Smooth muscle cell (in vitro differentiated cells): ENCODE data around the gene KL. TPM values are rescaled to one million over a fixed set of nuclear protein-coding genes. Genes with fewer than 3 reads are reported as not detected.

ENCODE experiments used
- DNase-seq: peaks from one replicate; lab custom pipeline; 2025; ENCODE audit not compliant: unreplicated experiment; lab: John Stamatoyannopoulos, UW
- H2AFZ ChIP-seq: fragments of 200-600 bp; sonication (generic); 2 replicates; pipeline ENCODE4 v1.6.0; 2016; ENCODE audit warnings: antibody characterized with exemption, low read depth, mild to moderate bottlenecking
- H3F3A ChIP-seq: fragments of 200-600 bp; sonication (generic); 2 replicates; pipeline ENCODE4 v1.6.0; 2017; ENCODE audit warnings: antibody characterized with exemption, low read depth
- H3K27ac ChIP-seq: fragments of 200-600 bp; sonication (generic); 2 replicates; pipeline ENCODE4 v1.5.1; 2016; ENCODE audit warnings: low read depth, mild to moderate bottlenecking
- H3K27me3 ChIP-seq: fragments of 200-600 bp; sonication (generic); 2 replicates; pipeline ENCODE4 v1.6.1; 2016; ENCODE audit warnings: low read depth, mild to moderate bottlenecking
- H3K36me3 ChIP-seq: fragments of 200-600 bp; sonication (generic); 2 replicates; pipeline ENCODE4 v1.5.1; 2016; ENCODE audit warnings: low read depth
- H3K4me1 ChIP-seq: fragments of 200-600 bp; sonication (generic); 2 replicates; pipeline ENCODE4 v1.5.1; 2016; ENCODE audit warnings: low read depth
- H3K4me2 ChIP-seq: fragments of 200-600 bp; sonication (generic); 2 replicates; pipeline ENCODE4 v1.6.0; 2016; ENCODE audit warnings: mild to moderate bottlenecking
- H3K4me3 ChIP-seq: fragments of 200-600 bp; sonication (generic); 2 replicates; pipeline ENCODE4 v1.5.1; 2016; ENCODE audit warnings: mild to moderate bottlenecking
- H3K79me2 ChIP-seq: fragments of 200-600 bp; sonication (generic); 2 replicates; pipeline ENCODE4 v1.6.0; 2016; ENCODE audit warnings: low read depth, mild to moderate bottlenecking
- H3K9ac ChIP-seq: fragments of 200-600 bp; sonication (generic); 2 replicates; pipeline ENCODE4 v1.6.0; 2016; ENCODE audit warnings: low read depth
- H3K9me3 ChIP-seq: fragments of 200-600 bp; sonication (generic); replicated peaks from 2 replicates; pipeline ENCODE4 v1.5.1; 2016; ENCODE audit warnings: low read depth
- H4K20me1 ChIP-seq: fragments of 200-600 bp; sonication (generic); 2 replicates; pipeline ENCODE4 v1.6.0; 2016; ENCODE audit warnings: low read depth
- CTCF ChIP-seq: fragments of 200-600 bp; sonication (generic); IDR thresholded peaks from 2 replicates; pipeline ENCODE4 v1.5.1; 2017; ENCODE audit warnings: borderline replicate concordance, mild to moderate bottlenecking, antibody characterized with exemption; ENCODE audit not compliant: insufficient read depth, poor library complexity, severe bottlenecking
- WGBS: methylation state at CpG from one replicate; pipeline ENCODE4 v1.1.7; 2016; ENCODE audit warnings: low lambda C conversion rate; 5-methylcytosine and 5-hydroxymethylcytosine counted together
- polyA plus RNA-seq: library from polyadenylated mRNA; unstranded; fragments of >200 nt; fragmentation: Nextera tagmentation; extraction: Ambion mirVana; gene quantifications from 2 replicates; pipeline ENCODE4 v1.2.1, GENCODE V29; 2016
- total RNA-seq: library from RNA; depleted of rRNA; stranded (reverse); fragments of >200 nt; gene quantifications from 2 replicates; pipeline ENCODE4 v1.2.3, GENCODE V29; 2014

Gene KL
- total and polyA plus RNA-seq, 2 experiments from 2014 or later, result 0.49 TPM; not detected in 1

- no peak overlapping the region for H3K9ac ChIP-seq
- no peak overlapping the region for H3K27ac ChIP-seq
- no peaks in the 10 kb centered on the region for H3F3A ChIP-seq
- H3K9me3 ChIP-seq, result no peaks in the 10 kb centered on the region
- no peaks in the 10 kb centered on the region for H3K27me3 ChIP-seq
- no peak overlapping the region for H2AFZ ChIP-seq
- H3K4me3 ChIP-seq, result no peak overlapping the region
- no peak for TF ChIP-seq CTCF
- no peaks in the 10 kb centered on the region for H3K4me1 ChIP-seq
- WGBS, result 67% methylated on average over 5 of the region's 5 CpGs
- no peaks in the 10 kb centered on the region for H3K79me2 ChIP-seq
- DNase-seq, result no peak
- no peak overlapping the region for H3K4me2 ChIP-seq
- no peaks in the 10 kb centered on the region for H3K36me3 ChIP-seq
- H4K20me1 ChIP-seq, result no peaks in the 10 kb centered on the region
Measured at GRCh38 chr13:33080972-33081590, 64.9 kb downstream of the KL start.

- no peak overlapping the region for H2AFZ ChIP-seq
- no peaks in the 10 kb centered on the region for H3K27me3 ChIP-seq
- no peak for TF ChIP-seq CTCF
- H3K4me1 ChIP-seq, result no peaks in the 10 kb centered on the region
- no peak for DNase-seq
- no peak overlapping the region for H3K4me3 ChIP-seq
- WGBS, result 35% methylated on average over 1 of the region's 1 CpG
- no peaks in the 10 kb centered on the region for H3F3A ChIP-seq
- no peak overlapping the region for H3K9ac ChIP-seq
- H3K4me2 ChIP-seq, result no peak overlapping the region
- H3K79me2 ChIP-seq, result no peaks in the 10 kb centered on the region
- no peaks in the 10 kb centered on the region for H4K20me1 ChIP-seq
- no peaks in the 10 kb centered on the region for H3K9me3 ChIP-seq
- no peaks in the 10 kb centered on the region for H3K36me3 ChIP-seq
- H3K27ac ChIP-seq, result no peak overlapping the region
Measured at GRCh38 chr13:33081666-33082065, 65.4 kb downstream of the KL start.

GRCh38 chr13:33083054-33083453 lies 66.8 kb downstream of the KL start:
- Histone ChIP-seq H3F3A (no peaks in the 10 kb centered on the region), H3K4me2 (no peak overlapping the region), H3K4me1 (no peaks in the 10 kb centered on the region), H3K79me2 (no peaks in the 10 kb centered on the region), H3K4me3 (no peak overlapping the region), H3K9ac (no peak overlapping the region), H3K27ac (no peak overlapping the region), H3K27me3 (no peaks in the 10 kb centered on the region), H3K36me3 (no peaks in the 10 kb centered on the region), H2AFZ (no peak overlapping the region), H4K20me1 (no peaks in the 10 kb centered on the region), H3K9me3 (no peaks in the 10 kb centered on the region)
- 92% methylated on average over 1 of the region's 1 CpG for WGBS
- DNase-seq, result no peak
- TF ChIP-seq CTCF, result no peak

GRCh38 chr13:33087091-33087490 lies 70.9 kb downstream of the KL start:
- Histone ChIP-seq H3K4me3 (no peak overlapping the region), H3K79me2 (no peaks in the 10 kb centered on the region), H3K9me3 (no peaks in the 10 kb centered on the region), H2AFZ (no peak overlapping the region), H3K4me2 (no peak overlapping the region), H3K36me3 (no peaks in the 10 kb centered on the region), H4K20me1 (no peaks in the 10 kb centered on the region), H3F3A (no peaks in the 10 kb centered on the region), H3K27ac (no peak overlapping the region), H3K27me3 (no peaks in the 10 kb centered on the region), H3K4me1 (no peaks in the 10 kb centered on the region), H3K9ac (no peak overlapping the region)
- no peak for TF ChIP-seq CTCF
- WGBS, result 76% methylated on average over 9 of the region's 9 CpGs
- DNase-seq, result no peak
